Aorta (tissue), 5 donors: ENCODE results near the gene MGAT4A. TPM values are rescaled to one million over a fixed set of nuclear protein-coding genes. Genes with fewer than 3 reads are reported as not detected.

Experiments used
- ATAC-seq: fragments of 200-7000 bp; cut with Tn5 transposase; one replicate; pipeline ENCODE4 v1.9.1; 2022; ENCODE audit warnings: moderate library complexity; ENCODE audit not compliant: low FRiP score
- DNase-seq, 2 donors: peaks; one replicate each; pipeline ENCODE4 v3.0.0-alpha.2; 2020
- H3K27ac ChIP-seq, 2 donors: one replicate each; pipeline ENCODE4 v1.5.1; 2013; ENCODE audit warnings: low read length in 2 of 2, mild to moderate bottlenecking in 2 of 2, moderate library complexity in 2 of 2, control low read depth in 1 of 2, inconsistent platforms in 1 of 2, low read depth in 1 of 2
- H3K27me3 ChIP-seq, 2 donors: one replicate each; pipeline ENCODE4 v1.6.1; 2013; ENCODE audit warnings: control low read depth in 1 of 2, low read length in 1 of 2, mild to moderate bottlenecking in 1 of 2, moderate library complexity in 1 of 2; ENCODE audit not compliant: insufficient read depth in 2 of 2, control insufficient read depth in 1 of 2
- H3K36me3 ChIP-seq, 2 donors: one replicate each; pipeline ENCODE4 v1.6.1; 2013; ENCODE audit warnings: control low read depth in 1 of 2, low read length in 1 of 2, mild to moderate bottlenecking in 1 of 2; ENCODE audit not compliant: insufficient read depth in 2 of 2, control insufficient read depth in 1 of 2
- H3K4me1 ChIP-seq, 2 donors: one replicate each; pipeline ENCODE4 v1.6.1; 2013; ENCODE audit warnings: low read length in 2 of 2, control low read depth in 1 of 2, mild to moderate bottlenecking in 1 of 2, moderate library complexity in 1 of 2; ENCODE audit not compliant: insufficient read depth in 2 of 2, control insufficient read depth in 1 of 2
- H3K4me3 ChIP-seq, 2 donors: one replicate each; pipeline ENCODE4 v1.5.1; 2013; ENCODE audit warnings: low read length in 2 of 2, control low read depth in 1 of 2, mild to moderate bottlenecking in 1 of 2
- H3K9me3 ChIP-seq: one replicate; pipeline ENCODE4 v1.6.1; 2013; ENCODE audit warnings: mild to moderate bottlenecking, low read length; ENCODE audit not compliant: control insufficient read depth
- WGBS, 2 donors: extraction: QIAGEN DNeasy Blood & Tissue Kit; methylation state at CpG; one replicate each; pipeline ENCODE4 v1.1.7; 2013; 5-methylcytosine and 5-hydroxymethylcytosine counted together
- intact Hi-C, 2 donors: fragments of 100-400 bp; cut with DNase I; formaldehyde crosslinking; loops; one replicate each; pipeline versions ENCODE4 v1.14.2 to v1.15.0; 2022
- polyA plus RNA-seq, 2 donors: library from polyadenylated mRNA; stranded (reverse); fragments of 200-250 nt; gene quantifications; one replicate each; pipeline ENCODE4 v1.2.3, GENCODE V29; 2013
- total RNA-seq, 2 donors: library from RNA; stranded (reverse); fragmentation: NEBNext Ultra II Directional; extraction: Animal tissue kit (Norgen Biotek cat#: 25700); gene quantifications; one replicate each; pipeline ENCODE4 v1.2.1, GENCODE V29; 2021
- donor health status: healthy with polysubstance abuse.
- donor health status: Bipolar disorder and iron deficiency.
- donor health status: DM: no; HTN: no; CAD: no.
- donor health status: DM: no; HTN: no; CAD: no.
- donor health status: DM: yes; HTN: yes; CAD: no.

The MGAT4A gene
- total and polyA plus RNA-seq, 4 donors: 4.9 to 65.8 (median 29.7) TPM

DNA sequence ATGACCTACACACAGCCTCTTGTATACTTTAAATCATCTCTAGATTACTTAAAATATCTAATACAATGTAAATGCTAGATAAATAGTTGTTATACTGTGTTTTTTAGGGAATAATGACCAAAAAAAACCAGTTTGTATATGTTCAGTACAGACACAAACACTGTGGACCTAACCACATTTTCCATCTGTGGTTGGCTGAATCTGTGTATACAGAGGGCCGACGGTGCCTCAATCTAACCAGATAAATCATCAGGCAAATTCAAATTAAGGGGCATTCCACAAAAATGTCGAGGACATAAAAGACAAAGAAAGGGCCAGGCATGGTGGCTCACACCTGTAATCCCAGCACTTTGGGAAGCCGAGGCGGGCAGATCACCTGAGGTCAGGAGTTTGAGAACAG, 14.1 kb downstream of the MGAT4A start:
- H3K27ac ChIP-seq: no peak overlapping the region
- intact Hi-C loops: no loop called here
- ATAC-seq (no peak), DNase-seq (no peak)
- no peaks in the 10 kb centered on the region for H3K36me3 ChIP-seq
- no peaks in the 10 kb centered on the region for H3K9me3 ChIP-seq
- H3K27me3 ChIP-seq: no peaks in the 10 kb centered on the region
- WGBS, 2 donors: 97 to 98% methylated on average over 5 of the region's 5 CpGs
- no peak overlapping the region for H3K4me3 ChIP-seq
- H3K4me1 ChIP-seq: no peaks in the 10 kb centered on the region

DNA sequence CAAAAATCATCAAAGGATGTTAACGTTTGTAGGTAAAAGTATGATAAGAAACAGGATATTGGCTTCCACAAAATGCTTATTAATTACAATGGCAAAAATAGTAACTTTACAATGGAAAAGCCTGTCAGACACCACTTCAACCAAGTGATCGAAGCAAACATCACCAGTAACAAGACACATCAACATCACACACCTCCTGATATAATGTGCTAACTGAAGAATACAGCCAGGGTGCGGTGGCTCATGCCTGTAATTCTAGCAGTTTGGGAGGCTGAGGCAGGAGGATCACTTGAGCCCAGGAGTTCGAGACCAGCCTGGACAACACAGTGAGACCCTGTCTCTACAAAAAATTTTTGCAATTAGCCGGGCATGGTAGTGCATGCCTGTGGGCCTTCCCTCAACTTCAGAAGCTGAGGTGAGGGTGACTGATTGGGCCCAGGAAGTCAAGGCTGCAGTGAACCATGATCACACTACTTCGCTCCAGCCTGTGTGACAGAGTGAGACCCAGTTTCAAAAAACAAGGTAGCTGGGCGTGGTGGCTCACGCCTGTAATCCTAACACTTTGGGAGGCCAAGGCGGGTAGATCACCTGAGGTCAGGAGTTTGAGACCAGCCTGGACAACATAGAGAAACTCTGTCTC, 15.0 kb downstream of the MGAT4A start:
- H3K4me1 ChIP-seq: no peaks in the 10 kb centered on the region
- no peak overlapping the region for H3K27ac ChIP-seq
- no peaks in the 10 kb centered on the region for H3K36me3 ChIP-seq
- WGBS, 2 donors: 97% methylated on average over 9 of the region's 9 CpGs
- H3K27me3 ChIP-seq: no peaks in the 10 kb centered on the region
- no peak for DNase-seq
- intact Hi-C loops: no loop called here
- H3K9me3 ChIP-seq: no peaks in the 10 kb centered on the region
- no peak for ATAC-seq
- no peak overlapping the region for H3K4me3 ChIP-seq

DNA sequence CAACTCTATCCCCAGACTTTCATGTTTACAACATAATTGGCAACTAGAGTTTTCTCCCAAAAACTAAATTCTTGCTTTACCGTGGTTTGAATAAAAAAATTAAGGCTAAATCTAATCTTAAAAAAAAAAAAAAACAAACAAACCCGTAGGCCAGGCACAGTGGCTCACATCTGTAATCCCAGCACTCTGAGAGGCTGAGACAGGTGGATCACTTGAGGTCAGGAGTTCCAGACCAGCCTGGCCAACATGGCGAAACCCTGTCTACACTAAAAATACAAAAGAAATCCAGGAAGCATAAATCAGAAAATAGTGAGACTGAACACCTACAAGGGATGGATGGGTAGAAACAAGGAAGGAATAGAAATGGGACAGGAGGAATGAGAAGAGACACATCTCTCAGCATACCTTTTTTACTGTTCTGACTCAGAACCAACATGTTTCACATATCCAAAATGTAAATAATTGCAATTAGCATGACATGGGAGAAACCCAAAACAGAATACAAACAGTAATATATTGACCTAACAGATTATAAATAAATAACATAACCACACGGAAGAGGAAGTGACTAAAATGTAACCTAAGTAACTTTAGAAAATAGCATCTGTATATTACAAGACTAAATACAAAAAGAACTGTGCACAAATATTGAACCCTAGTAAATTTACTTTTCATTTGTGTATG, 17.5 kb downstream of the MGAT4A start:
- H3K27me3 ChIP-seq: no peaks in the 10 kb centered on the region
- intact Hi-C loops: no loop called here
- H3K4me3 ChIP-seq: no peak overlapping the region
- 84 to 87% methylated on average over 4 of the region's 4 CpGs for WGBS, 2 donors
- no peaks in the 10 kb centered on the region for H3K9me3 ChIP-seq
- peaks cover 6 to 14% of the 10 kb centered on the region in 2 donors for H3K4me1 ChIP-seq
- H3K27ac ChIP-seq: no peak overlapping the region
- H3K36me3 ChIP-seq: no peaks in the 10 kb centered on the region
- no peak for ATAC-seq
- DNase-seq: no peak

DNA sequence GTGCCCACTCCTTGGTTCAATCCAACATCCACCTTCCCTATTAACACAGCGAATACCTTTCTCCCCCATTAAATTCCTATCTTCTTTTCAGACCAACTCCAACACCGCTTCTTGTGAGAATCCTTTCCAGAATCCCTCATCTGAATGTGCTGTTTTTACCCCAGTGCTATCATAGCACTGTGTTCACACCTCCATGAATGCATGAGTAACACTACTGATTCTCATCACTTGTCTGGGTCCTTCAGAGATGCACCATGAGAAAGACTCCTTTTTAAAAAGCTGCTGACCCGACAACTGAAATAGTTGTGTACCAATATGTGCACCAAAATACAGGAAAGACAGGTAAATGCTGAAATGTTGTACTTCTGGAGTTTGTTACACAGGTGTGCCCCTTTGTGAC, 18.8 kb downstream of the MGAT4A start:
- DNase-seq (no peak), ATAC-seq (no peak)
- Histone ChIP-seq H3K4me3 (no peak overlapping the region), H3K4me1 (peaks cover 11 to 16% of the 10 kb centered on the region in 2 donors), H3K9me3 (no peaks in the 10 kb centered on the region), H3K36me3 (no peaks in the 10 kb centered on the region), H3K27me3 (no peaks in the 10 kb centered on the region), H3K27ac (no peak overlapping the region)
- intact Hi-C loops: no loop called here
- 98% methylated on average over 3 of the region's 3 CpGs for WGBS, 2 donors

DNA sequence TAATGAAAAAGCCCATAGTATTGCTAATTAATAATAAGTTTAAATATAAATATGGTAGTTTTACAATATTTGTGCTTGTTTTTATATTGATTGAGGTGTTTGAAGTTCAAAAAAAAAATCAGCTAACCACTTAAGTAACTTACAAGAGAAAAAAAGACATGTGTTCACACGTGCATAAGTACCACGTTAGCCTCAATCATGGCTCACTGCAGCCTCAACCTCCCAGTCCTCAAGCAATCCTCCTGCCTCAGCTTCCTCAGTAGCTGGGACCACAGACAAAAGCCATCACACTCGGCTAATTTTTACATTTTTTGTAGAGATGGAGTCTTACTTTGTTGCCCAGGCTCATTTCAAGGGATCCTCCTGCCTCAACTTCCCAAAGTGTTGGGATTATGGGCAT, 19.4 kb downstream of the MGAT4A start:
- no peak for ATAC-seq
- WGBS, 2 donors: 89 to 92% methylated on average over 3 of the region's 3 CpGs
- H3K4me1 ChIP-seq: peaks cover 11 to 16% of the 10 kb centered on the region in 2 donors

DNA sequence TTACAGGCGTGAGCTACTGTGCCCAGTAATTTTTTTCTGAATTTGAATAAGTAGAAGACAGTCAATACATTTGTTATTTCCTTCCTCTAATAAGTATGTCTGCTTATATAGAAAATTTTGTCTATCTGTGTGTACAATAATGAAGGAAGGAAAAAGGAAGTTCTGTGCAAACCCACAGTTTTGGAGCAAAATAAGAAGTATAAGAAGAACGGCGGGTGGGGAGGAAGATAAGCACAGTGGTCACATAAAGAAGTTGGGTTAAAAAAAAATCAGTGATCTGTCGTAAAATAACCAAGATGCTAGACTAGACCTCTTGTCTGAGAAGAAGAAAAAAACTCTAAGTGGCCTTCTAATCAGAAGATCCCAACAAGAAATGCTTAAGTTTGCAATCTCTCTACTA, 20.2 kb downstream of the MGAT4A start:
- 92 to 95% methylated on average over 4 of the region's 4 CpGs for WGBS, 2 donors
- ATAC-seq: no peak
- Histone ChIP-seq H3K36me3 (no peaks in the 10 kb centered on the region), H3K27ac (no peak overlapping the region), H3K9me3 (no peaks in the 10 kb centered on the region), H3K27me3 (no peaks in the 10 kb centered on the region), H3K4me3 (no peak overlapping the region), H3K4me1 (peaks cover 11 to 16% of the 10 kb centered on the region in 2 donors)
- DNase-seq: no peak
- intact Hi-C loops: no loop called here

More for the DNA sequence above, 19.4 kb downstream of the MGAT4A start:
- no peaks in the 10 kb centered on the region for H3K9me3 ChIP-seq
- no peak for DNase-seq
- H3K4me3 ChIP-seq: no peak overlapping the region
- no peaks in the 10 kb centered on the region for H3K36me3 ChIP-seq
- intact Hi-C loops: no loop called here
- H3K27me3 ChIP-seq: no peaks in the 10 kb centered on the region
- H3K27ac ChIP-seq: no peak overlapping the region

DNA sequence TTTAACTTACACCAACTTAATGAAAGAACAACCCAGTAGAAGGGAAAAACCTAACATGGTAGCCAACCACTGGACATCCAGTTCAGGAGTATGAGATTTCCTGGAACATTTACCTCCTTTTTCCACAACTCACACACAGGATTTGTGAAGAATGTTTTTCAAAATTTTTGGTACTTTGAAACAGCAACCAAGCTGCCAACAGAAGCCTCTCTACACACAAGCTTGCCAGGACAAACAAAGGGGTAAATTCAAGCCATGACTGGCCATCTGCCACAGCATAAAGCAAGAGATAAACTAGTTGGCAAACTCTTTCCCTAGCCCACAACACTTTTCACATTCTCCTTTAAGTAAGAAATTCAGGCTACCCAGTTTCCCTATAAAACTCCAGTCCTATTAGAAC, 21.4 kb downstream of the MGAT4A start:
- intact Hi-C loops: no loop called here
- Histone ChIP-seq H3K4me3 (no peak overlapping the region), H3K27me3 (no peaks in the 10 kb centered on the region), H3K27ac (peak overlapping the region in 1 of 2 donors; percentile 17), H3K36me3 (no peaks in the 10 kb centered on the region), H3K9me3 (no peaks in the 10 kb centered on the region), H3K4me1 (peaks cover 12 to 16% of the 10 kb centered on the region in 2 donors)
- no peak for DNase-seq
- ATAC-seq: no peak

DNA sequence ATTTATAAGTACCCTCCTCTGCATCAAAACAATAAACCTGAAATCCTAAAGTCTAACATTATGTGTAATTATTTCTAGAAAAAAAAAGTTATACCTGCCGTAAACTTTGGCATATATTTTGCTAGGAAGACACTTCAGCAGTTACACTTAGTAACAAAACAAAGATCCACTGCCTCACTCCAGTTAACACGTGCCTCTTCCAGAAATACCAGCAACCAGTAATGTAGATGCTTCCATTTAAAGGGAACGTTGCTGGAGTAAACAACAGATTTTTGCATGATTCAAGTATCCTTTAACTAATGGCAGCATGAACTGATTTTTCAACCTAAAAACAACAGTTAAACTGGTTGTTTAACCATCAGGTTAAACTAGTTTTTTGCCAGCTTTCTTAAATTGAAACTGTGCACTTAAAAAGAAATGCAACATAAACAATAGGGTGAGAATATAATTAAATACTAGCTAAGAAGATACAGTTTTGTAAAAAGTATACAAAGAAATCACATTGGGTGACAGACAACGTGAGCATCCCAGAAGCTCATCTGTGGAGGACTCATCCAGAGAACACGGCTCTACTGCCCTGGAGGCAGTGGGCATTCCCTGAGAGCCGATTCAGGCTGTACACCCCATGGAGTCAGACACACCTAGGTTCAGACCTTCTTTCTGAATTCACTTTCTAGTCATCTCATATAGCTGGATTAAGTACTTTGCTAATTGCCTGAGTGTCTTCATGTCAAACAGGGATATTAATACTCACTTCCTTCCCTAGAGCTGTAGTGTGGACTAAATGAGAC, 22.3 kb downstream of the MGAT4A start:
- 85 to 89% methylated on average over 6 of the region's 6 CpGs for WGBS, 2 donors
- no peaks in the 10 kb centered on the region for H3K27me3 ChIP-seq
- H3K4me3 ChIP-seq: no peak overlapping the region
- H3K4me1 ChIP-seq: peaks cover 13 to 16% of the 10 kb centered on the region in 2 donors
- peak overlapping the region; percentile 70 to 84 for H3K27ac ChIP-seq
- no peak for DNase-seq
- H3K36me3 ChIP-seq: no peaks in the 10 kb centered on the region
- intact Hi-C loops: no loop called here
- ATAC-seq: no peak
- no peaks in the 10 kb centered on the region for H3K9me3 ChIP-seq
